PFSK-1 (cell line): Measurements from ENCODE around the gene UBXN7.

Source experiments
- FOXP2 ChIP-seq: optimal IDR thresholded peaks from 2 replicates; pipeline ENCODE3; 2011; ENCODE audit warnings: borderline replicate concordance, control low read depth, inconsistent platforms; ENCODE audit not compliant: insufficient read depth; ENCODE audit errors: extremely low read length, extremely low read depth
- POLR2AphosphoS5 ChIP-seq: IDR thresholded peaks from 2 replicates; pipeline ENCODE4 v1.6.1; 2012; ENCODE audit warnings: low read depth, mild to moderate bottlenecking, control low read depth, low read length, moderate library complexity
- REST ChIP-seq, 2 experiments: IDR thresholded peaks; 2 replicates each; pipeline versions ENCODE4 v1.6.1 to v1.8.0; 2011 to 2012; ENCODE audit warnings: low read depth in 2 of 2, low read length in 2 of 2, control low read depth in 1 of 2, inconsistent platforms in 1 of 2, mild to moderate bottlenecking in 1 of 2, moderate library complexity in 1 of 2; ENCODE audit not compliant: insufficient read depth in 1 of 2
- SIN3A ChIP-seq: IDR thresholded peaks from 2 replicates; pipeline ENCODE4 v1.6.1; 2012; ENCODE audit warnings: mild to moderate bottlenecking, low read length, moderate library complexity, borderline replicate concordance; ENCODE audit not compliant: insufficient read depth
- TAF1 ChIP-seq: IDR thresholded peaks from 2 replicates; pipeline ENCODE4 v1.6.1; 2012; ENCODE audit warnings: low read length, control low read depth, borderline replicate concordance; ENCODE audit not compliant: insufficient read depth

UBXN7 gene

GRCh38 chr3:196423044-196423781 is 9.0 kb downstream of the UBXN7 start:
- no peak for TF ChIP-seq POLR2AphosphoS5
- no peak for TF ChIP-seq TAF1
- TF ChIP-seq SIN3A: no peak
- TF ChIP-seq FOXP2: no peak
- no peak for TF ChIP-seq REST (IDR thresholded peaks at IDR 0.05; ENCODE audit: insufficient read depth in 1 of 2, low read depth in 2 of 2, low read length in 2 of 2)

GRCh38 chr3:196419386-196419785 is 12.8 kb downstream of the UBXN7 start:
- TF ChIP-seq REST (IDR thresholded peaks at IDR 0.05; ENCODE audit: insufficient read depth in 1 of 2, low read depth in 2 of 2, low read length in 2 of 2): no peak
- TF ChIP-seq POLR2AphosphoS5: no peak
- TF ChIP-seq TAF1: no peak
- no peak for TF ChIP-seq FOXP2
- no peak for TF ChIP-seq SIN3A

GRCh38 chr3:196418601-196419000 is 13.6 kb downstream of the UBXN7 start:
- TF ChIP-seq SIN3A (no peak), REST (IDR thresholded peaks at IDR 0.05; ENCODE audit: insufficient read depth in 1 of 2, low read depth in 2 of 2, low read length in 2 of 2) (no peak), POLR2AphosphoS5 (no peak), FOXP2 (no peak), TAF1 (no peak)

- TF ChIP-seq TAF1 (no peak), FOXP2 (no peak), POLR2AphosphoS5 (no peak), SIN3A (no peak), REST (IDR thresholded peaks at IDR 0.05; ENCODE audit: insufficient read depth in 1 of 2, low read depth in 2 of 2, low read length in 2 of 2) (no peak)
Observed at GRCh38 chr3:196414469-196414868, 17.8 kb downstream of the UBXN7 start.

- TF ChIP-seq TAF1: no peak
- no peak for TF ChIP-seq POLR2AphosphoS5
Observed at GRCh38 chr3:196412704-196413103, 19.5 kb downstream of the UBXN7 start.
